NCI-H2196 treated with DMSO at 0.1 percent for 48 hours (cell line): ENCODE results near the gene HDGFL3.

Experiments
- DNase-seq: peaks from one replicate; lab custom pipeline; 2025; ENCODE audit not compliant: unreplicated experiment; lab: John Stamatoyannopoulos, UW

Gene HDGFL3

DNA sequence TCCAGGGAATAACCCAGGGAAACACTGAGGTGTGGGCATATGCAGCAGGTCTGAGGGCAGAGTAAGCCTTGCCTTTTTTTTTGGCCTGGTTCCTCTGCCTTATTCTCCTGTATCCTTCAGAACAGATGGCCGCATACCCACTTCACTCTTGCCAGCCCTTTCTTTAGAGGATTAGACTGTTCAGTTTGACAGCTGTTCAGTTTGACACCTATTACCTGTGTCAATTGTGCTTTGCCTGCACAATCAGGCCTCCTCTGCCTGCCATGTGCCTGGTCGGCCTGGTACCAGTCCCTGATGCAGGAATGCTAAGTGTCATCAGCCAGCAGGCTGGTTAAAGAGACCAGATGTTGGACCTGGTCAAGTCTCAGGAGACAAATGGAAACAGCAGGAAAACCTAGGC, 77.8 kb downstream of the HDGFL3 start:
- no peak for DNase-seq

DNA sequence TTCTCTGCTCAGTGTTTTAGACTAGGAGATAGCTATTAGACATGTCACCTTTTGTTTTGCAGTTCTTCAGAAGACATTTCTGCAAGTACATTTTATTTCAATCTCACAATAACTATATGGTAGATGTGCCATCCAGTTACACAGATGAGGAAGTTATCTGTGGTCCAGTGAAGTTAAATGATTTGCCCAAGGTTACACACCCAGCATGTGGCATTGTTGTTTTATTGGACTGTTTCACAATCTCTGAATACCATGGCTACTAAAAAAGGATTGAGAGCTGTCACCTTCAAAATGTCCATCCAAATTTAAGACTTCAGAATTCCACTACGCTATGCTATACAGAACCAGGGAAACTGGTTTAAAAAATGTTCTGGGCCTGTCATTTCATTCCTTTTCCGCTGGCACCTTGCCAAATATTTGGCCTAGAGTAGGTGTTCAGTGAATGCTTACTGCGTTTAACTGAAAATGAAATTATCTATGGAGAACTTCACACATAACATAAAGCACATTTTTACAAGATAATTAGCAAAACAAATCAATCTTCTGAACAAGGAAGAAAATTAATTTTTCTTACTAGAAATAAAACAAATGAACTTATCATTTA, 80.0 kb downstream of the HDGFL3 start:
- DNase-seq, result no peak

DNA sequence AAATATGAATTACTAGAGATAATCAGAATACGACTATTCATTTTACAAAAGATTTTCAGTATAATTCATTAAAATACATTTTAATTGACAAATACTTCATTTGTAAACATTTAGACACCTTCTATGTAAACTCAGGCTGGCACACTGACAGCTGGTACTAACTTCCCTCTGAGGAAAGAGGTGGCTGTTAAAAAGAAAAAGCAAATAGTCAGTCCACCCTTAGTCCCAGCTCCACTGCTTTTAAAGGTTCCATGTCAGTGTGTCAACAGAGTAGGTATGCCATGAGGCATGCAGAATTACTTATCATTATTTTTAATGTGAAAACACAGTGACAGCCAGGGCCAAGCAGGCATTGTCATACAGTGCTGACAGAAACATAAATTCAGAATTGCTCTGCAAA, 84.1 kb downstream of the HDGFL3 start:
- DNase-seq, result no peak

DNA sequence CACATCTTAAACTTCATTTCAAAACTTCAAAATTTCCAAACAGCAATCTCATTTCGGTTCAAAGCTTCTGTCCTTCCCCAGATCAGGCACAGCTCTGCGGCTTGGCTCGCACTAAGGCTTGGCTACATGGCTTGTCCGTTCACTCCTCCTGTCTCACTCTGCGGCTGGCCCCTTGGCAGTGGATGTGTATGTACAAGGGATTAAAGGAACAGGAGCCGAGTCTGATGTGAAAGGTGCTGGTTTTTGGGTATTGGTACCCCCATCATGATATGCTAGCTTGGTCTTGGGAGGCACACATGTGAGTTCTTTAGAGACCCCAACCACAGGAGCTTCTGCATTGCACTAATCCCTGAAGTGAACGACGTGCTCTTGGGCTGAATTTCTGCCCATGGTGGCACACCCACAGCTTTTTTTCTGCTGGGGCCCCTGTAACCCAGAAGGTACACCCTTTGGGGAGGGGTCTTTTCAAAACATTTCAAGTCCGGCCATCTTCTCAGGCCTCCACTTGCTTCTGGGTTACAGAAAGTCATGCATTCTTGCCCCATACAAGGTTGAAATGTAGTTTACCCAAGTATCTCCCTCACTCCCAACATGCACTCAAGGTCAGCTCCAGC, 87.5 kb downstream of the HDGFL3 start:
- DNase-seq, result no peak

GRCh38 chr15:83118968-83119367, 88.7 kb downstream of the HDGFL3 start:
- no peak for DNase-seq

DNA sequence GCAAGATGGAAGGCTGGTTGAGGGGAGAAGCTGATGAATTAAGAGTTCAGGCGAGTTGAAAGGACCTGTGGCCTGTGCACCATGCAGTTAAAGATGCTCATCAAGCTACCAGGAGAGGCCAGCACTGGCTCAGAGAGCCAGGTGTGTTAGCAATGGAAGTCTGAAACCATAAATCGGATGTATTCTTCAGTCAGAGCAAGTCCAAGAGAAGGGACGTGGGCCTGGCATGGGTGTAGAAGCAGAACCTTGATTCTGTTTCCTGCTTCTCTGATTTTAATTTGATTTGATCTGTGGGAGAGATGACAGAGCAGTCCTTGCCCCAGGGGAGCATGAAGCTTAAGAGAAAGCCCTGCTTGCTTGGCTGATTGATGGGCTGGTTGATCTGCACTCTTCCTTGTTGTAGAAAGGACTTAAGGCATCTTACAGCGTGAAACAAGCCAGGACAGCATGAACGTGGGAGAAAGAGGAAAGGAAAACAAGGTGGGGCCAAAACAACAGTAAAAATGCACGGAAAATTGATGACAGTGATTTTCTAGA, 89.3 kb downstream of the HDGFL3 start:
- DNase-seq, result no peak

- DNase-seq, result no peak
Measured at GRCh38 chr15:83115831-83116565, 91.6 kb downstream of the HDGFL3 start.

DNA sequence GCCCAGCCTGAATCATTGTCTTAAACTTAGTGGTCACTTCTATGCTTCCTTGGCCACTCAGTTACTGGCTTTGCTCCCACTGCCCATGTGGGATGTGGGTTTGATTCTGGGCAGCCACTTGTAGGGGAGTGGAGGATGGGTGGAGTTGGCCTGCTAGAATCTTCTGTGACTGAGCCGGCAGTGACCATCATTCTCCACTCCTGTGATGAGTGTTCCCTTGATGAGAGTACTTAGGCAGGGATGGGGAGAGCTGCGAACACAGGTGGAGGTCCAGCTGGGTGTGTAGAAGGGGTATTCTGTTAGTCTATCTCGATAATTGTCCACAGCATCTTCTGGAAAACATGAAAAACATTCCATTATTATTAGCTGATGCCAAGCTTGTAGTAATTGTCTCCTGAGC, 92.2 kb downstream of the HDGFL3 start:
- no peak for DNase-seq

- DNase-seq, result no peak
Measured at GRCh38 chr15:83114856-83115255, 92.8 kb downstream of the HDGFL3 start.

GRCh38 chr15:83113881-83114674, 93.5 kb downstream of the HDGFL3 start:
- DNase-seq, result no peak

DNA sequence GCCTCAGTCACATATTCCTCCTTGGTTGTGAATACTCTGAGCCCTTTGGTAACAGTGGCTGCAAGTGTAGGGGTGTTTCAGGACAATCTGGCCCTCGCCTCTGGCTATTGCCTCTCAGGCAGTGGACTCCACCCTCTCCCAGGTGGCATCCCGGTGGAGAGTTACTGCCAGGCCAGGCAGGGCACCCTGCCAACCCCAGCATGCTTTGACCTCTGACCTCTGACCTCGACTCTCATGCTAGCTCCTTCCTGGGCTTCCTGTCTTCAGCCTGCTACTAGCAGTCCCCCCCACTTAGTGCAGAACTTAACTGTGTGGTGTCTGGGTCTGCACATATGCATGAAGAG, 94.7 kb downstream of the HDGFL3 start:
- no peak for DNase-seq

DNA sequence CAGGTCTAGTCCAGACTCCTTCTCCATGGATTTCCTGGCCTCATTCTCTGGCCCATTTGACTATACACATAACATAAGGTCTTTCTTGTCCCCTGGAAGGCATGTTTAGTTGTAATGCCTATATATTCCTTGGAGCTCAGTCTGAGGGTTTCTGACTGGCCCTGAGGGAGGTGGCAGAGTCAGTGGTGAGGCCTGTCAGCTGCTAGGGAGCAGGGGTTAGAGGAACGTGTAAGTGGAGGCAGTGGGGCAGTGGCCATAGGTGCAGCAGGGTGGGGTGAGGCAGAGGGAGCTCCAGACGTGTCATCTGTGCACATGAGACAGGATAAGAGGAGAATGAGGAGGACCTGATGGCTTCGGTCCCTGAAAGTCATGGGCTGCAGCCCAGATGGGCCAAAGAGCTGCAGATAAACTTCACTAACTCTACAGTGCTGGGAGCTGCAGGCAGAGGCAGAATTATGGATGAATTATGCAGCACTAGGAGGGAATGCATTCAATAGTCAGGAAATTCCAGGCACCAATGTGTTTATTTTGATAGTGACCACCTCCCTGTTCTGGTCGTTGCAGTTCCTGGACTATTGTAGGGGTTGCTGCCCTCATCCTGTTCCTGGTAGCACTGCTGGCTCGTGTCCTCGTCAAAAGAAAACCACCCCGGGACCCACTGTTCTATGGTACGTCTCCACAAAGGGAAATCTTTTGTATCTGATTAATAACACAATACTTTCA, 95.2 kb downstream of the HDGFL3 start:
- no peak for DNase-seq

DNA sequence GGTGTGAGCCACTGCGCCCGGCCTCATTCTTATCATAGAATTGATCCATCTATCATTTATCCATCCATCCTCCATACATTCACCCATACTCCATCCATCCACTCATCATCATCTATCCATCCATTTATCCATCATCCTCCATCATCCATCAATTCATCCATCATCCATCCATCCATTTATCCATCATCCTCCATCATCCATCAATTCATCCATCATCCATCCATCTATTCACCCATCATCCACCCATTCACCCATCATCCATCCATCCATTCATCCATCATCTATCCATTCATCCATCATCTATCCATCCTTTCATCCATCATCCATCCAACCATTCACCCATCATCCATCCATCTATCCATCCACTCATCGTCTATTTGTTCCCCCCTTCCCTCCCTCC, 96.5 kb downstream of the HDGFL3 start:
- DNase-seq, result no peak

DNA sequence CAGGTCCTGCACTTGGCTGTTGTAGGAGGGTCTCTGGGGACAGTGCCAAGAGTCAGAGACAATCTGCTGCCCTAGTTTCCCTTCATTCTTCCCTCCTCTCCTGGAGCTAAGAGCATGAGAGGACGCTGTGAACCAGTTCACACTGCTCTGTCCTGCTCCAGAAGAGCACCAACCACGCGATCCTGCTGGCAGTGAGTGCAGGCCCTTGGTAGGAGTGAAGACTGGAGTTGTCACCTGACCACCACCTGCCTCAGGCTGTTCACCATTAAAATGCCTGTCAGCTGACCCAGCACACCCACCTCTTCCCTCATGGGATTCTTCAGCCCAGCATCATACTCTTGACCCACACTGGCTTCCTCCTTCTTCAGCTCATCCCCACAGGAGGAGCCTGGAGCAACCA, 97.2 kb downstream of the HDGFL3 start:
- DNase-seq, result no peak

- DNase-seq, result no peak
Measured at GRCh38 chr15:83109532-83109931, 98.1 kb downstream of the HDGFL3 start.

DNA sequence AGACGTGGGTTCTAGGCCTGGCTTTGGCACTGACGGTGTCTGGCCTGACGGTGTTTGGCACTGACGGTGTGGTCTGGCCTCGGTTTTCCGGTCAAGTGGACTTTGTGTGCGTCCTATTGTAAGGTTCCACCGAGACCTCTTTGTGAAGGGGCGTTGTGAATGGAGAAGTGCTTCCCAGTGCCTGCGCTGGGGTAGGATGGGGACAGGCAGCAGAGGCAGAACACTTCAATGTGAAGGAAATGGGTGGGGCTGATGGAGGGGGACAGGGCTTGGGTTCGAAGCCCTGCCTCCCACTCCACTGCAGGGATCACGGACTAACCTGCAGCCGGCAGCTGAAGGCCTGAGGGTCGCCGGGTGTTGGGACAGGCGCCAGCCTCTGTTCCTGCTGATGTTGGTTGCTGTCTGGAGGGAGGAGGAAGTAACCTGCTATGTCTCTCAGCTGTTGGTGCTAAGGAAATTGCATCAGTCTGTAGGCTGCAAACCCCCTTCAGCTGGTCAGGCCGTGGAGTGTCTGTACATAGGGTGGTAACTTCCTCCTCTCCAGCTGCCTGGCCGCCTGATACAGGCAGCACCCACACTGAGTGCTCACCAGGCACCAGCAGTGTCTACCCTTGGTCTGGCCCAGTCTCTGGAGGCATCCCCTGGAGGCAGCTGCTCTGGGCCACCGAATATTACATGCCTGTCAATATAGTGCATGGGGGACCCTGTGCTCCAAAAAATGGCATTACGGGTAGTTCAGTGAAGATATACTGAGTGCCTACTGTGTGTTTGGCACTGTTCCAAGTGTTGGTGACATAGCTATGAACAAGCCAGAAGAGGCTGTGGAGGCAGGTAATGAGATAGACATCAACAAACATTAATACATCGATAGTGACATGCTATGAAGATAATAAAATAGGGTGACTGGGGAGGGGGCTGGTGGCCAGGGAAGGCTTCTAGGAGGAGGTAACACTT, 99.1 kb downstream of the HDGFL3 start:
- DNase-seq, result peak; percentile 18

DNA sequence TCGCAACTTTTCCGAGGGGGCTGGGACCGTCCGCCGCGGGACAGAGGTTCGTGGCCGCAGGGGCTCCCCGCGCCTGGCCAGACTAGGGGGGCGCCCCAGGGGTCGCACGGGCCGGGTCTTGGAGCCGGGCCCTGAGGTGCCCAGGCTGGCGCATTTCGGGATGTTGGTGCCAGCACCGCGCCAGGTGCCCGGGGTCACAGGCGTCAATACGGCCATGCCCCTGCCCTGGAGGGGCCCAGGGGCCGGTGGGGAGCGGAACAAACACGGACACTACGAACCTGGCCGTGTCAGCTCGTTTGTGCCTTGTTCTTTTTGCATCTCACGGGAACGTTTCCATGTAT, 99.8 kb downstream of the HDGFL3 start:
- DNase-seq, result no peak

DNA sequence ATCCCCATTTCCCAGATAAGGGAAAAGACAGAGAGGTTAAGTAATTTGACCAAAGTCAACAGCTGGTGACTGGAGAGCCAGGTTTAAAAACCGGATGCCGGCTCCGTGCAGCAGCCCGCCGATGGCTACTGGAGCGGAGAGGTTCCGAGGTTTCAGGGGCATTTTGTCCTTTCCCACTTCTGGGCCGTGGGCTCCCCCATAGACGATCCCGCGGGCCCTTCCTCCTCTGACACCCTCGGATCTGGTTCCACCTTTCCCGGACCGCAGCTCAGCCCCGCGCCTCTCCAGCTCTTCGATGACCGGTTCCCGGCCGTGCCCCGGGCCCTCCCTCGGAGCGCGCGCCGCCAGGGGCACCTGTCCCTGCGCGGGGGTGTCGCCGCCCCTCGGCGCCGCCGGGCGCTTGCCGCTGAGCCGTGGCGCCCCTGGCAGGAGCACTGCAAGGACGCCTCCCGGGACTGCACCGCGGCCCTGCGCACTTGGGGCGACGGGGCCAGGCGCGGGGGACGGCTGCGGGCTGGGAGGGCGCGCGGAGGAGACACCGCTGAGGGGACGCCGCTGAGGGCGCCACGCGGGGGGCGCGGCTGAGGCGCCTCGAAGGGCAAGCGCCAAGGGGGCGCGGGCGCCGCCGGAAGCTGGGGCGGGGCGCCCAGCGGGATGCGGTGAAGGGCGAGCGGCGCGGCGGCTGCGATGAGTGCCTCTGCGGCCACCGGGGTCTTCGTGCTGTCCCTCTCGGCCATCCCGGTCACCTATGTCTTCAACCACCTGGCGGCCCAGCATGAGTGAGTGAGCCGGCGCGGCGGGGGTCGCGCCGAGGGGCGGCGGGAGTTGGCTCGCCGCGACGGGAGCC, 100.4 kb downstream of the HDGFL3 start, which contains the start of gene TM6SF1:
TM6SF1 (plus strand) TSS at position 652 of the 847 bp plus-strand sequence; CDS start at position 688, 36 bp downstream.
- DNase-seq, result no peak

GRCh38 chr15:83105440-83105839, 102.2 kb downstream of the HDGFL3 start:
- no peak for DNase-seq
